Neutrophil (primary cell): ENCODE results near the gene LRMDA.

Experiments
- H3K27ac ChIP-seq: fragments of 200-600 bp; sonication (generic); 2 replicates; pipeline ENCODE4 v1.5.1; 2016; ENCODE audit warnings: mild to moderate bottlenecking, moderate library complexity
- H3K27me3 ChIP-seq: fragments of 200-600 bp; sonication (generic); 2 replicates; pipeline ENCODE4 v1.6.0; 2016; ENCODE audit warnings: mild to moderate bottlenecking
- H3K36me3 ChIP-seq: fragments of 200-600 bp; sonication (generic); 2 replicates; pipeline ENCODE4 v1.5.1; 2017
- H3K4me1 ChIP-seq, 2 experiments: fragments of 200-600 bp in 1 of 2; sonication (generic) in 1 of 2; 1 replicate in 1 of 2; 2 replicates in 1 of 2; pipeline versions ENCODE4 v1.5.1 to v1.6.1; 2013 to 2016; ENCODE audit warnings: low read depth in 1 of 2, low read length in 1 of 2, mild to moderate bottlenecking in 1 of 2, moderate library complexity in 1 of 2; ENCODE audit not compliant: control insufficient read depth in 1 of 2, insufficient read depth in 1 of 2
- H3K4me3 ChIP-seq, 2 experiments: fragments of 200-600 bp in 1 of 2; sonication (generic) in 1 of 2; 1 replicate in 1 of 2; 2 replicates in 1 of 2; pipeline ENCODE4 v1.5.1; 2013 to 2016; ENCODE audit warnings: low read depth in 1 of 2, low read length in 1 of 2, mild to moderate bottlenecking in 1 of 2, moderate library complexity in 1 of 2
- H3K9me3 ChIP-seq: fragments of 200-600 bp; sonication (generic); 2 replicates; pipeline ENCODE4 v1.5.1; 2016
- TF ChIP-seq, protein P1 (sequence below): fragments of 200-600 bp; sonication (generic); IDR thresholded peaks from 2 replicates; pipeline ENCODE4 v1.5.1; 2016; ENCODE audit warnings: antibody characterized with exemption

The LRMDA gene

DNA sequence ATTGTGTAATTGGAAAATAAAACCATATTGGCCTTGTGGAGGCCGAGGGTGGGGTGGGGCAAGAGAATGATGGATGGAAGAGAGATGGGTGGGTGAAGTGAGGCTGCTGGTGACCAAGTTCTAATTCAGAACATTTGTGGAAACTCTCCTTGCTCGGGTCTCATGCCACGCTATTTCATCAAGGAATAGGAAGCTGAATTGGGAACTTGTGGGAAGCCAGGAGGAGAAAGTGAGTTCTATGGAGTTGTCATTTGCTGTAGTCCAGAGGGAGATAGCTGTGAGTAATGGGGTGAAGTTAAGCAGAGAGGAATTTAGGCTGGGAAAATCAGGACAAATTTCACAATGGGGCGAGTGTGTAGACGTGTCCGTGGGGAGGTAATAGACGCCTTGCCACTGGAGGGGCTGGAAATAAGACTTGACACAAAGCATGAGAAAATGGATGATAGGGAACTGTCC lies 339.2 kb downstream of the LRMDA start:
- H3K4me3 ChIP-seq = no peak overlapping the region
- peaks cover 19 to 20% of the 10 kb centered on the region in 2 experiments for H3K4me1 ChIP-seq
- TF ChIP-seq, protein P1, sequence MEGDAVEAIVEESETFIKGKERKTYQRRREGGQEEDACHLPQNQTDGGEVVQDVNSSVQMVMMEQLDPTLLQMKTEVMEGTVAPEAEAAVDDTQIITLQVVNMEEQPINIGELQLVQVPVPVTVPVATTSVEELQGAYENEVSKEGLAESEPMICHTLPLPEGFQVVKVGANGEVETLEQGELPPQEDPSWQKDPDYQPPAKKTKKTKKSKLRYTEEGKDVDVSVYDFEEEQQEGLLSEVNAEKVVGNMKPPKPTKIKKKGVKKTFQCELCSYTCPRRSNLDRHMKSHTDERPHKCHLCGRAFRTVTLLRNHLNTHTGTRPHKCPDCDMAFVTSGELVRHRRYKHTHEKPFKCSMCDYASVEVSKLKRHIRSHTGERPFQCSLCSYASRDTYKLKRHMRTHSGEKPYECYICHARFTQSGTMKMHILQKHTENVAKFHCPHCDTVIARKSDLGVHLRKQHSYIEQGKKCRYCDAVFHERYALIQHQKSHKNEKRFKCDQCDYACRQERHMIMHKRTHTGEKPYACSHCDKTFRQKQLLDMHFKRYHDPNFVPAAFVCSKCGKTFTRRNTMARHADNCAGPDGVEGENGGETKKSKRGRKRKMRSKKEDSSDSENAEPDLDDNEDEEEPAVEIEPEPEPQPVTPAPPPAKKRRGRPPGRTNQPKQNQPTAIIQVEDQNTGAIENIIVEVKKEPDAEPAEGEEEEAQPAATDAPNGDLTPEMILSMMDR = no peak
- no peak overlapping the region for H3K27ac ChIP-seq
- no peaks in the 10 kb centered on the region for H3K9me3 ChIP-seq
- no peaks in the 10 kb centered on the region for H3K27me3 ChIP-seq
- no peaks in the 10 kb centered on the region for H3K36me3 ChIP-seq

DNA sequence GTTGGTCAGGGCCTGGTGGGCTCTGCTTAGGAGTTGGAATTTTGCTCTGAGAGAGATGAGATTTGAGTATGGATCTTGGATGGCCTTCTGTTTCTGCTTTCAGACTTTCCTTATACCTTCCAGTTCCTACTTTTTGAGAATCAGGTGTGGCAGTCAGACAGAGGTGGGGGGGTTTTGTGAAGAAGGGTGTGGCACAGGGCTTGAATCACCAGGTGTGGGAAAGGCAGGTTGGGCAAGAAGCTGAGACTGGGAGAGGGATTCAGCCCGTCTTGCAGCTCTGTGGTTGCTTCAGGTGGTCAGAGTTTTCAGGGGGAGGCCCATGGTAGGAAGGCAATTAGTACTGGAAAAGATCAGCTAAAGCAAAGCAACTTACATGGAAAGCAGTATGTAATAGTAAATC lies 340.2 kb downstream of the LRMDA start:
- Histone ChIP-seq H3K27me3 (no peaks in the 10 kb centered on the region), H3K36me3 (no peaks in the 10 kb centered on the region), H3K9me3 (no peaks in the 10 kb centered on the region), H3K4me1 (peaks cover 19 to 20% of the 10 kb centered on the region in 2 experiments), H3K4me3 (peak overlapping the region; percentile 60), H3K27ac (peak overlapping the region; percentile 70)
- TF ChIP-seq, protein P1 = no peak

DNA sequence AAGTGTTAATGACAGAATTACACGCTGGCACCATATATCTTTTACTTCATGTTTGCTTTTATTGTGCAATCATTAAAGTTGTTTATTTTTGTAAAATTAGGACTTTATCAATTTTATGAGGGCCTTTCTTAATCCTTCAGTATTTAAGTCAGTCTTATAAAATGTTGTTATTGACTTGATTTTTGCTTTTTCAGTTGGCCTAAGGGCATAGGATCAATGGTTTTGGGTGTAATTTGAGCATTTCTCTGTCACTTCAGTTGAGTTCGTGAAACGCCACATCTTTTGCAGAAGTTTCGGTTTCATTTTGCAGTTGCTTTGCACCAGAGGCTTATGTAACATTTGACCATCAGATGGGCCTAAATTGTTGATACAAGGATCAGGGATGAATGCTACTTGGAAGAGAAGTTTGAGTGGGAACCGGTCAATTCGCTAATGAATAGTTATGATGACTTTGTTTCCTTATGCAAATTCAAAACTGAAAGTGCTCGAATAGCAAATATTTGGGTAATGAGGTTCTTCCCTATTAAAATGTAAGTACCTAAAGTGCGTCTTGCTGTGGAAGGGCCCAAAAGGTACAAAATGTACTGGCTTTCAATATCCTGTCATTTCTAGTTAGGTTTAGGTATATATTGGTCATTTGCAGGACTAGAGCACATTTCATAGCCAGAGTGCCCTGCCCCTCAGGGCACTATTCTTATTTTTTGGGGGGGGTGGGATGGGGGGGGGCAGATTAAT lies 340.9 kb downstream of the LRMDA start:
- peaks cover 19 to 20% of the 10 kb centered on the region in 2 experiments for H3K4me1 ChIP-seq
- TF ChIP-seq, protein P1 = no peak
- peak overlapping the region; percentile 60 for H3K4me3 ChIP-seq
- H3K27ac ChIP-seq = peak overlapping the region; percentile 70
- no peaks in the 10 kb centered on the region for H3K27me3 ChIP-seq
- H3K36me3 ChIP-seq = no peaks in the 10 kb centered on the region
- no peaks in the 10 kb centered on the region for H3K9me3 ChIP-seq

DNA sequence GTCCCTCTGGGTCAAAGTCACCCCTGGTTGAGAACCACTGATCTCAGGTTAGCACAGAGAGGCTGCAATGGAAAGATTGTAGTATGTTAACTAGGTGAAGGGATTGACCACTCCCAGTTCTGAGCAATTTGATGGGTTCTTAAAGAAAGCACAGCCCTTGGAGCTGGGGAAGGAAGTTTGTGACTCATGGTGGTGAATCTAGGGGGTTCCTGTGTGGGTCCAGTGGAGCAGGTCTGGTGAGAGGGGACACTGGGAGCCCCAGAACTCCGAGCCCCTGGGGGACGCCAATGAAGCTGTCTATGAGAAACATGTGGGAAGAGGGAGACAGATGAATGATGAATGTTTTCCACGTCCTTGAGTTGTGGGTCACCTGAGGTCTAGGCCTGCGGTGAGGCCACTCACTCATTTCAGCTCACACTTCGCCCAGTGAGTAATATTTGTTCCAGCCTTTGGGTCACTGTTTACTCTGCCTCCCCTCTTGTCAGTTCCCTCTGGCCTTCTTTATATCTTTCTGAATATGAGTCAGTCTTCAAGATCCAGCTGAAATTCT lies 341.9 kb downstream of the LRMDA start:
- peak overlapping the region; percentile 13 for H3K27ac ChIP-seq
- TF ChIP-seq, protein P1 = no peak
- no peaks in the 10 kb centered on the region for H3K36me3 ChIP-seq
- no peaks in the 10 kb centered on the region for H3K9me3 ChIP-seq
- H3K4me1 ChIP-seq = peaks cover 19 to 20% of the 10 kb centered on the region in 2 experiments
- H3K4me3 ChIP-seq = no peak overlapping the region
- no peaks in the 10 kb centered on the region for H3K27me3 ChIP-seq

DNA sequence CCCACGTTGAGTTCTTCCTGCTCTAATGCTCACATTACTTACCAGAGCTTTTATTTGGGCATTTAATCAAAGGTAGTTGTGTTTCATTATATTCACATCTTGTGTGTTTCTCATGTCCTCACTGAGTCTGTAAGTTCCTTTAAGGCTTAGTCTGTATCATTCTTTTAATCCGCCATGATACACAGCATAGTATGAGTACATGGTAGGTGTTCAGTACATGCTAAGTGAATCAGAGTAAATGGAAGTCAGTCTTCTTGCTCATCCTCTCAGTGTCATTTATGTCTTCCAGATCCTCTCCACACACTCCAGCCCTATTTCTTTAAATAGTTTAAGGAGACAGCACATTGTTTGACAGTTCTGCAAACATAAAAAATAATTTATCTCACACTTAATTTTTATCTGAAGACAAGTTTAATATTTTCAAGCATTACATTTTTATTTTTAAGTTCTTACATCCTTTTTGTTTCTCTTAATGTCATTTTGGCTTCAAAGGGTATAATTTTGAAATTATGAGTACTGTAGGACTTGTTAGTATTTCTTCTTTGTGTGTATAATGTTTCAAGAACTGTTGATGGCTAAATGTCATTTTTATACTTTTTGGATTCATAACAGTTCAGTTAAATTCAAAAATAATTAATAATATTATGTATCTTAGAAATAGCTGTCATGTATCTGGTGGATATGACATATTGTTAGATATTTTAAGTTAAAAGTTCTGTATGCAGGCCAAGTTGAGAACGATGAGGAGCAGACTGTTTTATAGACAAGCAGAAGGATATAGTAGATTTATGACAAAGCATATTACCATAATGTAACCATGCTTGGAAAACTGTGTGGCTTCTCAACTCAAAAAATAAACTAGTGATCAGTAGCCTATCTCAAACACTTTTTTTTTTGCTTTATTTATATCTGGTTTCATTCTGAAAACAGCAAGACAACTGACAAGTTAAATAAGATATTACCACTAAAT lies 342.7 kb downstream of the LRMDA start:
- no peaks in the 10 kb centered on the region for H3K9me3 ChIP-seq
- TF ChIP-seq, protein P1 = no peak
- no peaks in the 10 kb centered on the region for H3K36me3 ChIP-seq
- H3K27me3 ChIP-seq = no peaks in the 10 kb centered on the region
- no peak overlapping the region for H3K27ac ChIP-seq
- H3K4me1 ChIP-seq = peaks cover 19 to 20% of the 10 kb centered on the region in 2 experiments
- no peak overlapping the region for H3K4me3 ChIP-seq
